ENCODE results near the gene ACP5.
"Not testable (repeated sequence)": the region's sequence is repeated elsewhere in the genome, so short reads cannot be mapped to it uniquely, and the experiment has no call there.

ACP5 gene

GRCh38 chr19:11570039-11570462 is 7.4 kb downstream of the ACP5 start:
- Histone ChIP-seq H2AFZ (ENCODE audit: low read length) (no peak overlapping the region), H3K36me3 (replicated peaks; ENCODE audit: insufficient read depth, low read length) (no peaks in the 10 kb centered on the region), H3F3A (ENCODE audit: insufficient read depth, low read length) (no peaks in the 10 kb centered on the region), H3K9me2 (replicated peaks; ENCODE audit: insufficient read depth, low read length) (no peaks in the 10 kb centered on the region), H3K9me3 (replicated peaks; ENCODE audit: insufficient read depth, low read length) (no peaks in the 10 kb centered on the region), H3K4me2 (ENCODE audit: low read depth, low read length) (no peak overlapping the region), H3K4me1 (ENCODE audit: low read length) (no peaks in the 10 kb centered on the region), H3K27ac (ENCODE audit: low read length) (no peak overlapping the region), H3K27me3 (replicated peaks; ENCODE audit: insufficient read depth, low read length) (no peaks in the 10 kb centered on the region), H3K79me2 (ENCODE audit: low read length) (no peaks in the 10 kb centered on the region), H3K9ac (ENCODE audit: low read length) (no peak overlapping the region), H3K4me3 (ENCODE audit: low read length) (no peak overlapping the region), H4K20me1 (ENCODE audit: insufficient read depth, low read length) (no peaks in the 10 kb centered on the region)
- no peak for TF ChIP-seq EZH2 (optimal IDR thresholded peaks at IDR 0.05; ENCODE audit: low read depth, low read length)
- no peak for DNase-seq

DNA sequence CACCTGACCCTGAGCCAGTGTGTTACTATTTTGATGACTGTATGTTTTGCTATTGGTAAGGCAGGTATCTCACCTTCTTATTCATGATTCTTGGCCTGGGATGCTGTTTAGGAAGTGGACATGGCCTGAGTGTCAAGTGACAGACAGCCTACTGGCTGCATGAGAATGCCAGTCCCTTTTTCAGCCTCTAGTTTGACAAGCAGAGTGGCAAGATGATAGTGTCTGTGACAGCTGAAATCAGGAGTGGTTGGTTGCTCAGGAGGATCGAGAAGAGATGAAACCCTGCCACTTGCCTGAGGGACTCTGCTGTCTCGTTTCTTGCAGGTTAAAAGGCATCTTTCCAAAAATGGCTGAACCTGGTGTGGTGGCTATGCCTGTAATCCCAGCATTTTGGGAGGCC is 11.3 kb downstream of the ACP5 start:
- Histone ChIP-seq H3K4me2 (ENCODE audit: low read depth, low read length) (no peak overlapping the region), H3K4me1 (ENCODE audit: low read length) (no peaks in the 10 kb centered on the region), H2AFZ (ENCODE audit: low read length) (no peak overlapping the region), H3K4me3 (ENCODE audit: low read length) (no peak overlapping the region), H3K9me2 (replicated peaks; ENCODE audit: insufficient read depth, low read length) (no peaks in the 10 kb centered on the region), H3K36me3 (replicated peaks; ENCODE audit: insufficient read depth, low read length) (no peaks in the 10 kb centered on the region), H3K27me3 (replicated peaks; ENCODE audit: insufficient read depth, low read length) (no peaks in the 10 kb centered on the region), H3K9ac (ENCODE audit: low read length) (no peak overlapping the region), H3F3A (ENCODE audit: insufficient read depth, low read length) (no peaks in the 10 kb centered on the region), H4K20me1 (ENCODE audit: insufficient read depth, low read length) (no peaks in the 10 kb centered on the region), H3K9me3 (replicated peaks; ENCODE audit: insufficient read depth, low read length) (no peaks in the 10 kb centered on the region), H3K27ac (ENCODE audit: low read length) (no peak overlapping the region), H3K79me2 (ENCODE audit: low read length) (no peaks in the 10 kb centered on the region)
- no peak for DNase-seq
- TF ChIP-seq EZH2 (optimal IDR thresholded peaks at IDR 0.05; ENCODE audit: low read depth, low read length) (no peak), EZH2phosphoT487 (IDR thresholded peaks at IDR 0.05; ENCODE audit: low read length) (no peak), CTCF (IDR thresholded peaks at IDR 0.05; ENCODE audit: low read length) (no peak)

- H3K36me3 ChIP-seq (replicated peaks; ENCODE audit: insufficient read depth, low read length); H3K79me2 ChIP-seq (ENCODE audit: low read length); DNase-seq; H3K27me3 ChIP-seq (replicated peaks; ENCODE audit: insufficient read depth, low read length); H3K4me2 ChIP-seq (ENCODE audit: low read depth, low read length); H3K4me1 ChIP-seq (ENCODE audit: low read length); H3K9ac ChIP-seq (ENCODE audit: low read length); H4K20me1 ChIP-seq (ENCODE audit: insufficient read depth, low read length); H3K27ac ChIP-seq (ENCODE audit: low read length); H3K9me2 ChIP-seq (replicated peaks; ENCODE audit: insufficient read depth, low read length); H2AFZ ChIP-seq (ENCODE audit: low read length); H3K4me3 ChIP-seq (ENCODE audit: low read length); H3K9me3 ChIP-seq (replicated peaks; ENCODE audit: insufficient read depth, low read length); H3F3A ChIP-seq (ENCODE audit: insufficient read depth, low read length): not testable (repeated sequence)
Measured at GRCh38 chr19:11565649-11565980, 11.8 kb downstream of the ACP5 start.

- not testable (repeated sequence) for H3K4me3 ChIP-seq (ENCODE audit: low read length); H3K36me3 ChIP-seq (replicated peaks; ENCODE audit: insufficient read depth, low read length); H4K20me1 ChIP-seq (ENCODE audit: insufficient read depth, low read length); H3K4me2 ChIP-seq (ENCODE audit: low read depth, low read length); H3K4me1 ChIP-seq (ENCODE audit: low read length); H2AFZ ChIP-seq (ENCODE audit: low read length); H3K27me3 ChIP-seq (replicated peaks; ENCODE audit: insufficient read depth, low read length); H3K79me2 ChIP-seq (ENCODE audit: low read length); H3K9me3 ChIP-seq (replicated peaks; ENCODE audit: insufficient read depth, low read length); DNase-seq; H3F3A ChIP-seq (ENCODE audit: insufficient read depth, low read length); H3K9ac ChIP-seq (ENCODE audit: low read length); H3K9me2 ChIP-seq (replicated peaks; ENCODE audit: insufficient read depth, low read length); H3K27ac ChIP-seq (ENCODE audit: low read length)
Measured at GRCh38 chr19:11564082-11564807, 13.2 kb downstream of the ACP5 start.

DNA sequence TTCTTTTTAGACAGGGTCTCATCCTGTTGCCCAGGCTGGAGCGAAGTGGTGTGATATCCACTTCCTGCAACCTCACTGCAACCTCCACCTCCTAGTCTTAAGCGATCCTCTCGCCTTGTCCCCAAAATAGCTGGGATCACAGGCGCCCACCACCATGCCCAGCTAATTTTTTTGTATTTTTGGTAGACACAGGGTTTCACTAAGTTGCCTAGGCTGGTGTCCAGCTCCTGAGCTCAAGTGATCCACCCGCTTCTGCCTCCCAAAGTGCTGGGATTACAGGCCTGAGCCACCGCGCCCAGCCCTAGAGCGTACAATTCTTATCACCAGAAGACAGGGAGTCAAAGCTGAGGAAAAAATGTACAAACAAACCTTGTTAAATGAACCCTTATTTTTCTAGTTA is 13.9 kb downstream of the ACP5 start:
- Histone ChIP-seq H3K4me2 (ENCODE audit: low read depth, low read length) (no peak overlapping the region), H3K9ac (ENCODE audit: low read length) (no peak overlapping the region), H2AFZ (ENCODE audit: low read length) (no peak overlapping the region), H3K36me3 (replicated peaks; ENCODE audit: insufficient read depth, low read length) (no peaks in the 10 kb centered on the region), H4K20me1 (ENCODE audit: insufficient read depth, low read length) (no peaks in the 10 kb centered on the region), H3K79me2 (ENCODE audit: low read length) (peaks cover 5% of the 10 kb centered on the region), H3F3A (ENCODE audit: insufficient read depth, low read length) (peaks cover 7% of the 10 kb centered on the region), H3K27me3 (replicated peaks; ENCODE audit: insufficient read depth, low read length) (no peaks in the 10 kb centered on the region), H3K27ac (ENCODE audit: low read length) (no peak overlapping the region), H3K9me3 (replicated peaks; ENCODE audit: insufficient read depth, low read length) (no peaks in the 10 kb centered on the region), H3K4me3 (ENCODE audit: low read length) (no peak overlapping the region), H3K9me2 (replicated peaks; ENCODE audit: insufficient read depth, low read length) (no peaks in the 10 kb centered on the region), H3K4me1 (ENCODE audit: low read length) (no peaks in the 10 kb centered on the region)
- no peak for TF ChIP-seq EZH2phosphoT487 (IDR thresholded peaks at IDR 0.05; ENCODE audit: low read length)
- TF ChIP-seq EZH2 (optimal IDR thresholded peaks at IDR 0.05; ENCODE audit: low read depth, low read length): no peak
- no peak for TF ChIP-seq CTCF (IDR thresholded peaks at IDR 0.05; ENCODE audit: low read length)
- no peak for DNase-seq

Measured in MM.1S (cell line).